EH (cell line): ENCODE measurements around the gene TRAPPC5.

ENCODE experiments used
- DNase-seq: peaks from one replicate; pipeline ENCODE4 v3.0.0-alpha.2; 2015; ENCODE audit warnings: low read depth

Gene TRAPPC5

DNA sequence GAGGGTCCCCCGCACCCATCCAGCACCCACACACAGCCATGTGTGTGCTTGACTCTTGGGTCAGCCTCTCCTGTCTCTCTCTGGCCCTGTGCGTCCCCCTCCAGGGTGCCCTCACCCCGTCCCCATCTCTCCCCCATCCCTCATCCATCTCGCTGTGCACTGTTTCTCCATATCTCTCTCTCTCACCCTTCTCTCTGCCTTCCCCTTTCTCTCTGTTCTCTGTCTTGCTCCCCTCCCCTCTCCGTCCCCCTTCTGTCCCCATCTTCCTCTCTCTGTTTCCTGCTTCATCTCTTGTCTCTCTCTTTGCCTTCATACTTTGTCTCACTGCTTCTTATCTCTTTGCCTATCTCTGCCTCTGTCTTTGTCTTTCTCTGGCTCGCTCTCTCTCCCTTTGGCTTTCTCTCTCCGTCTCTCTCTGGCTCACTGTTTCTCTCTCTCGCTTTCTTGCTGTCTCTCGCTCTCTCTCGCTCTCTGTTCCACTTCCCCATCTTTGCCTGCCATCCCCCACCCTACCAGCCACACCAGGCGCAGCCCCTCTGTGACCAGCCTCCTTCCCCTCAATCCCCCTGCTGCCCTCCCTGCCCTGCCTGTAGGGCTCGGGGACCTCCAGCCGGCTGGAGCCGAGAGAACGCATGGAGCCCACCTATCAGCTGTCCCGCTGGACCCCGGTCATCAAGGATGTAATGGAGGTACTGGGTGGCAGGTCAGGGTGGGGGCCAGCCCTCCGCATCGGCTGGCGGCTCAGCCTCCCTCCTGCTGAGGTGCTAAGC, 34.8 kb upstream of the TRAPPC5 start:
- no peak for DNase-seq

GRCh38 chr19:7646426-7646700, 34.3 kb upstream of the TRAPPC5 start:
- DNase-seq = no peak

DNA sequence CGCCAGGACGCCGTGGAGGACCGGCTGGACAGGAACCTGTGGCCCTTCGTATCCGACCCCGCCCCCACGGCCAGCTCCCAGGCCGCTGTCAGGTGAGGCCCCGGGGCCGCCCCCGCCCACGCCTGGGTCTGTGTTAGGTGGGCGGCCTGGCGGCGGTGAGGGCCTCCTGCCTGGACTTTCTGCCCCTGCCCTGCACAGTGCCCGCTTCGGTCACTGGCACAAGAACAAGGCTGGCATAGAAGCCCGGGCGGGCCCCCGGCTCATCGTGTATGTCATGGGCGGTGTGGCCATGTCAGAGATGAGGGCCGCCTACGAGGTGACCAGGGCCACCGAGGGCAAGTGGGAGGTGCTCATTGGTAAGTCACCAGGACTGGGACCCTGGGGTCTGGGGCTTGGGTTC, 33.5 kb upstream of the TRAPPC5 start:
- DNase-seq = no peak

- no peak for DNase-seq
Measured at GRCh38 chr19:7648265-7649014, 32.2 kb upstream of the TRAPPC5 start.

- DNase-seq = no peak
Measured at GRCh38 chr19:7650148-7650547, 30.5 kb upstream of the TRAPPC5 start.

DNA sequence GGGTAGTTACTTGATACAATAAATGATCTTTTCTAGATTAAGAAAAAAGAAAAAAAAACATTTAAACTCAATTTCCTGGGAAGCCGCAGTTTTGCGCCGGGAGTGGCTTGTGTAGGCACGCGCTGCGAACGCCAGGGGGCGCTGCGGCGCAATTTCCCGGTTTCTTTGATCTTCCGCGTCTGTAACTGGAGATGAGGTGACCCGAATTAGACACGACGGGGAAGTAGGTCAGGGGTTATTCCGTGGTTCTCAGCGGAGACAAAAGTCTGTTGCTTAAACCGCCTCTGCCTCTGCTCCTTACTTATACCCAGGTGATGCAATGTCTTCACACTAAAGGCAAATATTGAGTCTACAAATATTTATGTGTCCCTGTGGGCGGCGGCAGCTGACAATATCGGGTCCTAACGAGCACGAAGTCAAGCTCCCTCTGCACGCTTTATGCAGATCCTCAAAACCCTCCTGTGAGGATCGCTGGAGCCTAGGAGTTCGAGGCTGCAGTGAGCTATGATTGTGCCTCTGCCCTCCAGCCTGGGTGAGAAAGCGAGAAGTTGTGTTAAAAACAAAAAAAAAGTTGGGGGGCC, 28.5 kb upstream of the TRAPPC5 start:
- peak; percentile 66 for DNase-seq

DNA sequence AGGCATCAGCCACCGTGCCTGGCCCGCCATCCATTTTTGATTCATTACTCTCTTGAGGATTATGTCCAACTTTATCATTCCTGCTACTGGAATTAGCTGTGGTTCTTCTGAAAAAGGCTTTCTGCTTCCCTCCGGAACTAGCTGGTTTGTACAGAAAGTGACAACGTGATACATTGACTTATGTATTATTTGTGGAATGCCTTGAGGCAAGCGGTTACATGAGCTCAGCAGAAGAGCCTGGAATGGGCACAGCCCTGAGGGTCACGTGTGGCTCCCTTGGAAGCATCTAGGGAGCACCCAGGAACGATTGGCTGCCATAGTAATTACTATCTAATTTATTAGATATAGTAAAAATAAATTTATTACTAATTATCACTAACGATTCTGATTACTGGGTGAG, 26.2 kb upstream of the TRAPPC5 start:
- DNase-seq = peak; percentile 27

GRCh38 chr19:7655581-7655980, 25.1 kb upstream of the TRAPPC5 start:
- no peak for DNase-seq

DNA sequence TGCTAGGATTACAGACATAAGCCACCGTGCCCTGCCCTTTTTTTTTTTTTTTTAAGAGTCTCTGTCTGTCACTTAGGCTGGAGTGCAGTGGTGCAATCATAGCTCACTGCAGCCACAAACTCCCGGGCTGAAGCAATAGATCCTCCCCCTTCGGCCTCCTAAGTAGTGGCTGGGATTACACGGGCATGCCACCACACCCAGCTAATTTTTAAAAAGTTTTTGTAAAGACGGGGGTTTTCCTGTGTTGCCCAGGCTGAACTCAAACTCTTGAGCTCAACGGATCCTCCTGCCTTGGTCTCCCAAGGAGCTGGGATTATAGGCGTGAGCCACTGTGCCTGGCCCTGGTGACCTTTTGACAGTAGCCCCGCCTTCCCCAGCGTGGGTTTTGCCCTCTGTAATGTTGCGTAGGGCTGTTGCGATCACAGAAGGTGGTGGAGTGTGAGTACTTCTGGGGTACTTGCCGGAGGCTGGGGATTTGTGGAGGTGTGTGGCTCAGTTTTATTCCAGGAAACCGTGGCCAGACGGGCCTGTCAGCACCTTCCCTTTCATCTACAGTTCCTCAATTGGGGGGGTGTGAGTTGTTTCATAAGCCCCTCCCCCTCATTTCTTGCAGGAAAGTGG, 23.4 kb upstream of the TRAPPC5 start:
- DNase-seq = no peak

DNA sequence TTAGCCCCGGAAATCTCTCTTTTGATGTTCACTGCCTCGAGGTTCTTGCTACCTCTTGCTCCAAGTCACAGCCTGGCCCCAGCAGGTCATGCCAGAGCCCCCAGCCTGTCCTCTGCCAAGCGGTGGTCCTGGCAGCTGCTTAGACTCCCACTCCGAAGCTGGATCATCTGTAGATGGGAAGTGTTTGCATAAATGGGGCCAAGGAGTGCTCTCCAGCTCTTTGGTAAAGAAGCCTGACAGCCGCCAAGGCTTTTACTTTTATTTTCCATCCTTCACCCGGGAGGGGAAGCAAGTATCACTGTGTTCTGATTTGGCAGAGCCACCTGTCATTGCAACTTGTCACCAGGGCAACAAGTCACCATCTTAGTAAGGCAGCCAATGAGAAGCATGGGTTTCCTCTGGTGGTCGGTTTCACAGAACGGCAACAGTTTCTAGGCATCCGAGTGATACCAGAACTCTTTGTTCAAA, 22.4 kb upstream of the TRAPPC5 start:
- no peak for DNase-seq

DNA sequence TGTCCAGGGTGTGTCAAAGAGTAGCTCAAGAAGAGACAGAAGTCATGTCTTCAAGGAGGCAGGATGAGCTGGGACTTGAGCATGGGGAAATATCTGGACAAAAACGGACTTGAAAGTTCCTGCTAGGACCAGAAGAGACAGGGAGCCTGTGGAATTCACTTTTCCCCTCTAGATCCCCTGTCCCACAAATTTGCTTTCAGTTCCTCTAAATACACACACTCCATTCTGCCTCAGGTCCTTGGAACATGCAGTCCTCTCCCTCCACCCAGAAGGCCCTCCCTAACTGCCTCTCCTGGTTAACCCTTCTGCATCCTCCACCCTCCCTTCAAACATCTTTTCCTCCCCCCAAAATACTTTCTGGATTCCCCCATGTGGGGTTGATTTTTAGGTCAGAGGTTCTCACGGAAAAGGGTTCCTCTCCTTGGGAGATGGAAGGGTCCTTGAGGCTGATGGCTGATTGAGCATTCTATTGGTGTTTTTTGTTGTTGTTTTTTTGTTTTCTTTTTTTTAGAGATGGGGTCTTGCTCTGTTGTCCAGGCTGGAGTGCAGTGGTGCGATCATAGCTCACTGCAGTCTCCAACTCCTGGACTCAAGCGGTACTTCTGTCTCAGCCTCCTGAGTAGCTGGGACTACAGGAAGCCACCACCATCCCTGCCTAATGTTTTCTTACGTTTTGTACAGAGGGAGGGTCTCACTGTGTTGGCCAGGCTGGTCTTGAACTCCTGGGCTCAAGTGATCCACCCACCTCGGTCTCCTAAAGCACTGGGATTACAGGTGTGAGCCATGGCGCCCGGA, 18.7 kb upstream of the TRAPPC5 start:
- DNase-seq = no peak

- DNase-seq = no peak
Measured at GRCh38 chr19:7662657-7663056, 18.0 kb upstream of the TRAPPC5 start.

- peak; percentile 9 for DNase-seq
Measured at GRCh38 chr19:7663706-7664105, 16.9 kb upstream of the TRAPPC5 start.

DNA sequence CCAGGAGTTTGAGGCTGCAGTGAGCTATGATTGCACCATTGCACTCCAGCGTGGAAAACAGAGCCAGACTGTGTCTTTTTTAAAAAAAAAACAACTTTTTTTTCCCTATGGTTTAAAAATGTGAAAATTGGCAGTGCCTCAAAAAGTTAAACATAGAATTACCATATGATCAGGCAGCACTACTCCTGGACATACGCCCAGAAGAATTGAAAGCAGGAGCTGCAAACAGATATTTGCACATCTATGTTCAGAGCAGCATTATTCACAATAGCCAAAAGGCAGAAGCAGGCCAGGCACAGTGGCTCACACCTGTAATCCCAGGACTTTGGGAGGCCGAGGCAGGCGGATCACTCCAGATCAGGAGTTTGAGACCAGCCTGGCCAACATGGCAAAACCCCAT, 15.6 kb upstream of the TRAPPC5 start:
- peak; percentile 48 for DNase-seq

DNA sequence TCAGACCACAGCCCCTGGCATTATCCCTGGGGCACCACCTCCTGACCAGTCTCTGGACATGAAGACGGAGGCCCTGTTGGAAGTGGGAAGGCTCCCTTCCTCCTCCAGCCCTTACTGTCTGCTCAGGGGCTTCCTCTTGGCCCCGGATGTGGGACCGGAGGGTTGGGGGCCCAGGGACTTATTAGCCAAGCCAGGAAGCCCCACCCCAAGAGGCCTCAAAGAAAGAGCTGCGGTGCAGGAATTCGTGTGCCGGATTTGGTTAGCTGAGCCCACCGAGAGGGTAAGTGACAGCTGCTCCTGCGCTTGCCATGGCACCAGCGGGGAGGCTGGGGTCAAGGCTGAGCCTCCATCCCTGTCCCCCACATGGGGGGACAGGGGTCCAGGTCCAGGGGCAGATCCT, 11.8 kb upstream of the TRAPPC5 start, which contains the start of gene RETN:
Gene RETN, plus strand, starts transcription at position 208 of the 400 bp plus-strand sequence. CDS start 278 bp downstream, outside the sequence.
- no peak for DNase-seq

DNA sequence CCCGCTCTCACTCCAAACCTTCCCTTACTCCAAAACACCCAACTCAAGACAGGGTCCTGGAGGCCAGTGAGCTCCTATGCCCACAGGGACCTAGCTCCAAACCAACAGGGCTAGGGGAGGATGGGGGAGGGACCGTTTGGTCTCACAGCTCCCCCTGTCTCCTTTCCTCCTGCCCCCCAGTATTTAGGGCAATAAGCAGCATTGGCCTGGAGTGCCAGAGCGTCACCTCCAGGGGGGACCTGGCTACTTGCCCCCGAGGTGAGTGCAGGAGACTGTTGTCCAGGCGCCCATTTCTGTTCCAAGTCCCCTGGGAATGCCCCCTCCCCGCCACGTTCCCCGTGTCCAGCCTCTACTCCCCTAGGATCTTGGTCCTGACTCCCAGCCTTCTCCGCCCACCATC, 11.0 kb upstream of the TRAPPC5 start:
- no peak for DNase-seq

- no peak for DNase-seq
Measured at GRCh38 chr19:7670150-7670783, 10.4 kb upstream of the TRAPPC5 start.

DNA sequence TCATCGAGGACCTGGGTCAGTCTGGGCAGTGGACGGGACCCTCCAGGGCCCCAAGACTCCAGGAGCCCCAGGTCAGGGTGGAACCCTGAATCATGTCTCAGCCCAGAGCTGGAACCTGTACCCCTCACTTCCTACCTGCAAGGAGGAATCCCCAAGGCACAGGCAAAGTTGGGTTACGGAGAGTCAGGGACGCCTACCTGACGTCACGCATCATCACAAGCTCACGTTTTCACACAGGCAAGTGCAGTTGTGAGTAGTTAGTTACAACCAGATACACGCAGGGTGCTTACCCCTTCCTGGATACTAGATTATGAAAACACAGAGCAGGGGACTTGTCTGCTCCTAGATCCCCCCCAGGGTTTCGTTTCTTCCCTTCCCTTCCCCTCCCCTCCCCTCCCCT, 9.8 kb upstream of the TRAPPC5 start:
- no peak for DNase-seq

- DNase-seq = no peak
Measured at GRCh38 chr19:7672522-7672921, 8.1 kb upstream of the TRAPPC5 start.

DNA sequence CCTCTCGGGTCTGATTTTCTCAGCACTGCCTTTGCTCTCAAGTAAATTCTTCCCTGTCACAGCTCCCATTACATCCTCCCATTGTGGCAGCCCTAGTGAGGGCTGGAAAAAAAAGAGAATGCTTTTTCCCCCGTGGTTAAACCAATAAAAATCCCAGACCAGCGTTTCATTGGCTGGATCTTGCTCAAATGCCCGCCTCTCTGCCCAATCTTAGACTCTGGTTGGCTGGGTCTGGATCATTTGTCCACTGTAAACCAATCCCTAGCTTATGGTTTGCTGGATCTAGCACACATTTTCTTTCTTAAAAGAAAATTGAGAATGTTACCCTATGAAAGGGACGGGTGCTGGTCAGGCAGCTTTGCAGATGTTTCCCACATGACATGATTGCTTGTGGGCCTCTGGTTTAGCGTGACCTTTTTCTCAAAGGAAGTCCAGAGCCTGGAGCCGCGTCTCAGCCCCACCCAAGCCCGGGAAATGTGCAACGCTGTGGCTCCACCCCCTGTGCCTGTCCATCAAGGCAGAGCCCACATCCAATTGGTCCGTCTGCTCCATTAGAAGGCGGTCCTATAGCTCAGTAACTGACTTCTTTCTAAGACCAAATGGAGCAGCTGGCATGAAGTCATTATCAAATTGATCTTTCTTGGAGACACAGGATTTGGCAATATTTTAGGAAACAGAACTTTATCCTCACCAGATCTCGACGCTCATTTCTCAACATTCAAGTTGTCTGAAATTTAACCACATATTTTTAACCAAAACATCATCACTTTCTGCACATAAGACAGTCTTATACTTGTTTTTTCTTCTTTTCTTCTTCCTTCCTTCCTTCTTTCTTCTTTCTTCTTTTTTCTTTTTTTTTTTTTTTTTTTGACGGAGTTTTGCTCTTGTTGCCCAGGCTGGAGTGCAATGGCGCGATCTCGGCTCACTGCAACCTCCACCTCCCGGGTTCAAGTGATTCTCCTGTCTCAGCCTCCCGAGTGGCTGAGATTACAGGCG, 6.3 kb upstream of the TRAPPC5 start:
- peak; percentile 71 for DNase-seq
